GM11168 (cell line): ENCODE results near the gene EGFR.

Experiments
- in situ Hi-C: fragments of 300-500 bp; cut with MboI; formaldehyde crosslinking; loops from one replicate; pipeline ENCODE4 v1.12.0; 2022; ENCODE audit warnings: low sequenced_read_pairs; ENCODE audit not compliant: unreplicated experiment

Gene EGFR

DNA sequence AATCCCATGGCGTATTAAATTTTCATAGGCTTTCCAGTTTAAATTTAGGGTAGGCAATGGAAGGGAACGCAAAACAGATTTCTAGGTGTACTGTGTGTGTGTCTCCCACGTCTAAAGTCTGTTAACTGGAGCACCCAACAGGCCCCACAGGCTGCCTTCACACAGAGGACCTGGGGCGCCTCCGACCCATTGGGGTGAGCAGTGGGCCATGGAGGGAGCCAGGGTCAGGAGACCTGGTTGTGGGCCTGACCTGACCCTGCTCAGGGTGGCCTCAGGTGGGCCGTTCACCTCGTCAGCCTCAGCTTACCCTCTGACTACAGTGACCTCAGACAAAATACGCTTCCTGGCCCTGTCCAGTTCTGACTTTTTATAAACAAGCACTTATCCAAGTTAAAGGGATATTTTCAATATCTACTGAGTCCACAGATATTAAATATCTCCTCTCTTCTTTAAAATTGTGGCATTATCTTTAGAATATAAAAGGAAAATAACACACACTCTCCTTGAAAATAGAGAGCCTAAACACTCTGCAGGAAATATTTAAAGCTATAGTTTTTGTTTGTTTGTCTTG is 159.6 kb downstream of the EGFR start:
- in situ Hi-C loops: no loop called here

- in situ Hi-C loops: no loop called here
Measured at GRCh38 chr7:55178863-55179773, 160.3 kb downstream of the EGFR start.

DNA sequence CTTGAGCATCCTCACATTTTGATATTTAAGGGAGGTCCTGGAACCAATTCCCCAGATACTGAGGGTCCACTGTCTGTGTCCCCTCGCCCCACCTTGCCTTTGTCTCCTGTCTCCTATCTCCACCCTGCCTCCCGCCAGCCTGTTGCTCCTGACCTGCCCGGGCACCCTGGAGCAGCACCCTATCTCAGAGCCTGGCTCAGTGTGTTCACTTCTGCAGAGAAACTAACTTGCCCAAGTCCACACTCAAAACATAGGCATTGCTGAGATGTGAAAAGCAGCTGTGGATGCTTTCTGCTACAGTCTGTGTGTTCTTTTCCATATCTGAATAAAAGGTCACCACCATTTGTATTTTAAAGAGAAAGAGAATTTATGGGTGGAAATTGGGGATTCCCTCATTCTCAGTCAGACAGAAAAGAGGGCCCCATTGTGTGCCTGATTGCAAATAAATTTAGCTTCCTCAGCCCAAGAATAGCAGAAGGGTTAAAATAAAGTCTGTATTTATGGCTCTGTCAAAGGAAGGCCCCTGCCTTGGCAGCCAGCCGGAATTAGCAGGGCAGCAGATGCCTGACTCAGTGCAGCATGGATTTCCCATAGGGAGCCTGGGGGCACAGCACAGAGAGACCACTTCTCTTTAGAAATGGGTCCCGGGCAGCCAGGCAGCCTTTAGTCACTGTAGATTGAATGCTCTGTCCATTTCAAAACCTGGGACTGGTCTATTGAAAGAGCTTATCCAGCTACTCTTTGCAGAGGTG is 161.3 kb downstream of the EGFR start:
- in situ Hi-C loops: no loop called here

GRCh38 chr7:55180963-55181542 is 162.2 kb downstream of the EGFR start:
- in situ Hi-C loops: no loop called here

GRCh38 chr7:55181762-55182161 is 162.9 kb downstream of the EGFR start:
- in situ Hi-C loops: no loop called here

GRCh38 chr7:55183897-55184296 is 165.1 kb downstream of the EGFR start:
- in situ Hi-C loops: no loop called here

DNA sequence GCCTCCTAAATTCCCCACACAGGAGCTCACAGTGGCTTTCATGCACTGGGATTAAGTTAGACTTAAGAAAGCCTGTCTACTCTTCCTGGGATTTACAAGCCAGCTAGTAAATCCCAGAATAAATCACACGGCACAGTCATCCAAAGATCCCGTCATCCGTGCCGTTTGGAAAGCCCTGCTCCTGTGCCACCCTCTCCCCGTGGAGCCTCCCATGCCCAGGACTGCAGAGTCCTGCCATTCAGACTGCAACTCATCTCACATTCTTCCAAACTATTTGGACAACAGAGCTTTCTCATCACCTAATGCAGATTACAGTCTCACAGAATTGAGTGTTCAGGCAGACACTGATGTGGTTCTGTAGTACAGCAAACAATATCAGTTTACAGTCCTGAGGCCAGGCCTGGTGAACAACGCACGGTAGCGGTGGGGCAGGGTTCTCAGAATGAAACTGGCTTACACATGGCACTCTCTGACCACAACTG is 166.5 kb downstream of the EGFR start:
- in situ Hi-C loops: no loop called here

DNA sequence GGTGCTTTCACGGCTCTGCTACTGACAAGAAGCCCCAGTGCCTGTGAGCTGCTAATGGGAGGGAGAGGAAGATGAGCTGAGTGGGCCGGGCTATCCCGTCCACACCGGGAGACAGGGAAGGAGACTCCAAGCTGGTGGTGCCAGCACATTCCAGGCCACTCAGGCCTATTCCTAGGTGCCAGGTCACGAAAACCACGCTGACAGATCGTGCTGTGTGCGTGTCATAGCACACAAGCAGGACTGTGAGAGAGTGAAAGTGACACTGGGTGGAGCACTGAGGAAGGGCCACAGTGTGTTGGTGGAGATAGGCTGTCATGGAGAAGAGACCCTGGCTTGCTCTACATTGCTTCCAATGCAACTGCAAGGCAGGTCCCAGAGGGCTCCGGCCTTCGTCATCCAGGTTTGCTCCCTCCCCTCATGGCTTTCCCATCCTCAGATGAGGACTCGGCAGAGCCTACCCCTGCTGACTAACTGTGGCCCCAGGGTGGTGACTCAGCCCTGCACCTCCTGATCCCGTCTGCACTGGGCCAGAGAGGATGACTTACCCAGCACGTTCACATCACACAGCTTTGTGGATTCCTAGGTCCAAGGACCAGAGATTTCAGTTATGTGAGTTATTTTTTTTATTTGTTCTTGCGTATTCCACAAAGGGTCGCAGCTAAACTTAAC is 167.3 kb downstream of the EGFR start:
- in situ Hi-C loops: no loop called here

DNA sequence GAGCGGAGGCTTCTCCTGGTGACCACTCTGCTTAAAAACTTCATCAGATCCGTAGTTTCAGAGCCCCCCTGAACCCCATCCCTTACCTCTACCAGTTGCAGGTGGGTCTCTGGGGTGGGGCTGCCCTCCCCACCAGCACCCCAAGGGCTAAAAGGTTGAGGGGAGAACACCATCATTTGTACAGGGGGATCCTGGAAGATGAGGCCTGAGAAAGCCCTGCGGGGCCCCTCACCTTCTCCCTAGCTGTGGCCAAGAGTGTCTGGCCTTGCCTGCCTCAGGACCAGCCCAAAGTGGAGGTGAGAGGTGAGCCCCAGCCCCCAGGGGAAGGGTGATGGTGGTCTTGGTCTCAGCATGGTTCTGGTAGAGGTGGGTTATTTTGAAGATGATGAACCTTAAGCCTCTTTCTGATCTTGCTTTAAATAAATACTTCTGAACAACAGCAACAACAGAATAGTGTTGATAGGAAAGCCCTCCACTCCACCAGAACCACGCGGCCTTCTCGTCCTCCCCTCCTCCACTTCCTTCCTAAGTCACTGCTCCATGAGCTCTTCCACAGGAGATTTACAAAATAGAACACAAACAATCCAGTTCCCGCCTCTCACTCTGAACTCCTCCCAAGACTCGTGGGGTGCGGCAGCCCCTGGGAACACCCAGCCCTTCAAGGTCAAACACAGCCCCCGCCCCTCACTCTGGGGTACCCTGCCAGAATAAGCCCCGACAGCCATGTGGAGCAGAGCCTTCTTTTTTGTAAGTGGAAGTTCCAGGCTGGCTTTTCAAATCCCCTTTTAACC is 169.1 kb downstream of the EGFR start:
- in situ Hi-C loops: no loop called here

- in situ Hi-C loops: no loop called here
Measured at GRCh38 chr7:55188590-55189138, 169.8 kb downstream of the EGFR start.

DNA sequence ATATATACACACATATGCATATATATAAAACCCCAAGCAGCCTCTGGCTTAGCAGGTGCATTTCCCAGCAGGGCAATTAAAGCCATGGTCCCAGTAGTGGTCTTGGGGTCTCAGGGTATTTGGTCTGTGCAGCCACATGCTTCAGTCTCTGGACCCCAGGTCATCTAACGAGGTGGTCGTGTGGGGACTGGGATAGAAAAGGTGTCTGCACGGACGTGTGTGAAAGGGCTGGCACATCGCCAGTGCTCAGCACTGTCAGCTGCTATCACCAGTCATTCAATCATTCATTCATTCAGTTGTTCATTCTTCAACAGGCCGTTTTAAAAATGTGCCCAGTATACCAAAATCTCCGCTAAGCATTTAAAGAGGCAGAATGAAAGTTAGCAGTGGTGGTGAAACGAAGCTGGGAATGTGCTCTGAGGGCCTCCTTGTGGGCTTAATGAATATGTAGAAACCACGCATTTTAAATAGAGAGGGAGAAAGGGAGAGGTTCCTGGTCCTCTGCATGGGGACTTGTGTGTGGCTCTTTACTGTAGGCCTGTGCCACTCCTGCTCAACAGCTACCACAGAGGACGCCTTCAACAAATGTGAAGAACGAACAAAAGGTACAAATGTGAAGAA is 170.4 kb downstream of the EGFR start:
- in situ Hi-C loops: no loop called here

DNA sequence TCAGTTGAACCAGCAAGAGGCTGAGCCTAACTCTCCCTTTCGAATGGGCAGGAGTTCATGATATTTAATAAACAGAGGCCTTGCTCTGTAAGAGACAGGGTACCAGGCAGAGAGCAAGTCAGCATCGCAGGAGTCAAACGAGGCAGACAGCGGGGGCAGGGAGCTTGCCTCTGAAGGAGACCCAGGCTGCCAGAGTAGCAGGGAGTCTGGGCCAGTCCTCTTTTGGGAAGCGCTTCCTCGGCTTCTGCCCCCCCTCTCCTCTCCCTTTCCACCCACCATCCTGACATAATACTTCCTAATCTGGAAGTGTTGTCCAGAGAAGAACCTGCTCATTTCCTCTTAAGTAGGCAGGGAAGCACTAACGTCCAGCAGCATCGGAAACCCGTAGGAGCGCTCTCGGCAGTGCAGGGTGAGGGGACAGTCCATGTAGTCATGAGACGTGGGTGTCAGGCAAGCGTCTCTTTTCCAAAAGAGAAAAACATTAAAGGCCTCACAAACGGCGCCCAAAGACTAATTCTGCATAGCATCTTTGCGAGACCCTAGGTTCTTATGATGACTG is 171.1 kb downstream of the EGFR start:
- in situ Hi-C loops: no loop called here

DNA sequence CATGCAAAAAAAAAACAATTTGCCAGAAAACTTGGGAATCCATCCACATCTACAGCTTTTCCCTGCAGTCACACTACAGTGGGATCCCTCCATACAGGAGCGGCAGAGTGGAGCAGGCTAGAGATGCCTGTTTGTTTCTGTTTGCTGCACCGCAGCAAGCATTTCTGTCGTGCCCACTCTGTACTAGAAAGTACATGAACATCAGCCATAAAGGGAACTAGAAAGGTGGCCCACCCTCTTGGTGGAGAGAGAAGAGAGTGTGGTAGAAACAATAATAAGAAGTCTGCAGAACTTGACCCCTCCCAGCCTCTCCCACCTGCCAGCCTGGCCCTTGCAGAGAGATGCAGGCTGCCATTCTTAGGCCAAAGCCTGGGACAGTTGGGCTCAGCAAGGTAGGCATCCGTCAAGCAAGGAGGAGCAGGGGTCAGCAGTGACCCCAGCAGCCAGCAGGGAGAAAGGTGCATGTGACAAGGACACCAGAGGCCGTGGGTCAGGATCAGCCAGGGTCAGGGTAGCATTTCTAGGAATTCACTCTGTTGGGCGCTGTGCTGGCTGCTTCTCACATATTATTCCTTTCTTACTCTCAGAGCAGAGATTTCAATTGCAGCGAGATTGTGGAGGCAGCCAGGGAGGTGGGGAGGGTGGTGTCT is 171.8 kb downstream of the EGFR start:
- in situ Hi-C loops: no loop called here

GRCh38 chr7:55191161-55191925 is 172.5 kb downstream of the EGFR start:
- in situ Hi-C loops: no loop called here

DNA sequence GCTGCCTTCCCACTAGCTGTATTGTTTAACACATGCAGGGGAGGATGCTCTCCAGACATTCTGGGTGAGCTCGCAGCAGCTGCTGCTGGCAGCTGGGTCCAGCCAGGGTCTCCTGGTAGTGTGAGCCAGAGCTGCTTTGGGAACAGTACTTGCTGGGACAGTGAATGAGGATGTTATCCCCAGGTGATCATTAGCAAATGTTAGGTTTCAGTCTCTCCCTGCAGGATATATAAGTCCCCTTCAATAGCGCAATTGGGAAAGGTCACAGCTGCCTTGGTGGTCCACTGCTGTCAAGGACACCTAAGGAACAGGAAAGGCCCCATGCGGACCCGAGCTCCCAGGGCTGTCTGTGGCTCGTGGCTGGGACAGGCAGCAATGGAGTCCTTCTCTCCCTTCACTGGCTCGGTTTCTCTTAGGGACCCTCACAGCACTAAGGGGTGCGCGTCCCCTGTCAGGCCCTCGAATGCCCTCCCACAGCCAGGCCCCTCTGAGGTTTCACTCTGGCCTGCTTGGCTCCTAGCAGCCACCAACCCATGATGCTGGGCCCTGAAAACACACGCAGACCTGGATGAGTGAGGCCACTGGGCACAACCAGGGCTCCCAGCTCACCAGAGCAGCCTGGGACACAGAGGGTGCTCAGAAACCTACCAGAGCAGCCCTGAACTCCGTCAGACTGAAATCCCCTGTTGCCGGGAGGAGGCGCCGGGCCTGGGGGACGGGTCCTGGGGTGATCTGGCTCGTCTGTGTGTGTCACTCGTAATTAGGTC is 173.3 kb downstream of the EGFR start:
- in situ Hi-C loops: no loop called here

GRCh38 chr7:55192723-55193122 is 173.9 kb downstream of the EGFR start:
- in situ Hi-C loops: no loop called here
